ENCODE results near the gene ATG5. TPM values are rescaled to one million over a fixed set of nuclear protein-coding genes. Genes with fewer than 3 reads are reported as not detected.
"Not testable (repeated sequence)": the region's sequence is repeated elsewhere in the genome, so short reads cannot be mapped to it uniquely, and the experiment has no call there.

ATG5 gene
- total RNA-seq, 2 experiments from 2014 or later, result 31.2 to 32.4 TPM

- CTCF ChIA-PET, result interaction anchor here (0.7 to 2.0 kb wide), 3 partner anchors 10 to 31 kb away, joined by 3 to 8 read pairs (median 3); no protein-coding TSS in a partner anchor
- Mint-ChIP-seq H3K27ac (peak overlapping the region; percentile 14), H3K4me1 (ENCODE audit: low read depth) (peaks cover 32% of the 10 kb centered on the region), H3K36me3 (ENCODE audit: low read depth) (peaks cover 3% of the 10 kb centered on the region), H3K4me3 (no peak overlapping the region), H3K27me3 (peaks cover 2% of the 10 kb centered on the region), H3K9me3 (peaks cover 10% of the 10 kb centered on the region)
- TF ChIP-seq CTCF (IDR thresholded peaks at IDR 0.05), result no peak
- intact Hi-C loops (cut with micrococcal nuclease), result no loop called here
- ATAC-seq, result no peak
- no peak for DNase-seq
- POLR2A ChIA-PET, result interaction anchor here (0.6 to 1.9 kb wide), 3 partner anchors 10 to 1072 kb away, joined by 3 to 4 read pairs (median 3); no protein-coding TSS in a partner anchor
Observed at GRCh38 chr6:106152952-106153351, 172.6 kb downstream of the ATG5 start.

GRCh38 chr6:106152476-106152875 lies 173.1 kb downstream of the ATG5 start:
- ChIA-PET POLR2A (interaction anchor here (0.6 to 1.9 kb wide), 3 partner anchors 10 to 1072 kb away, joined by 3 to 4 read pairs (median 3); no protein-coding TSS in a partner anchor), CTCF (interaction anchor here (1.4 to 2.0 kb wide), 2 partner anchors 11 to 30 kb away, joined by 3 to 8 read pairs; no protein-coding TSS in a partner anchor)
- peak; percentile 19 for DNase-seq
- ATAC-seq, result peak; percentile 28
- H3K27me3 Mint-ChIP-seq; intact Hi-C loops (cut with micrococcal nuclease); H3K9me3 Mint-ChIP-seq; H3K4me3 Mint-ChIP-seq; H3K36me3 Mint-ChIP-seq (ENCODE audit: low read depth): not testable (repeated sequence)
- H3K27ac Mint-ChIP-seq, result peak overlapping the region; percentile 78
- H3K4me1 Mint-ChIP-seq (ENCODE audit: low read depth), result peaks cover 32% of the 10 kb centered on the region

GRCh38 chr6:106149472-106150069 lies 176.0 kb downstream of the ATG5 start:
- DNase-seq, result peak; percentile 83
- intact Hi-C loops (cut with micrococcal nuclease), result no loop called here
- no peak for TF ChIP-seq CTCF (IDR thresholded peaks at IDR 0.05)
- Mint-ChIP-seq H3K27ac (peak overlapping the region; percentile 87), H3K9me3 (peaks cover 10% of the 10 kb centered on the region), H3K27me3 (peaks cover 2% of the 10 kb centered on the region), H3K36me3 (ENCODE audit: low read depth) (peaks cover 3% of the 10 kb centered on the region), H3K4me3 (no peak overlapping the region), H3K4me1 (ENCODE audit: low read depth) (peaks cover 57% of the 10 kb centered on the region)
- POLR2A ChIA-PET, result interaction anchor here (0.8 to 1.4 kb wide), 4 partner anchors 11 to 57 kb away, joined by 3 to 4 read pairs (median 4); no protein-coding TSS in a partner anchor
- CTCF ChIA-PET, result interaction anchor here (1.2 to 1.4 kb wide), 2 partner anchors 13 to 74 kb away, joined by 4 to 5 read pairs; no protein-coding TSS in a partner anchor
- peak; percentile 76 for ATAC-seq

GRCh38 chr6:106147476-106147875 lies 178.1 kb downstream of the ATG5 start:
- Mint-ChIP-seq H3K36me3 (ENCODE audit: low read depth) (peaks cover 3% of the 10 kb centered on the region), H3K27ac (no peak overlapping the region), H3K4me3 (no peak overlapping the region), H3K9me3 (peaks cover 5% of the 10 kb centered on the region), H3K4me1 (ENCODE audit: low read depth) (peaks cover 67% of the 10 kb centered on the region), H3K27me3 (peaks cover 2% of the 10 kb centered on the region)
- ChIA-PET POLR2A (interaction anchor here (1.2 to 1.9 kb wide), 3 partner anchors 9 to 21 kb away, joined by 5 to 7 read pairs (median 6); no protein-coding TSS in a partner anchor), CTCF (interaction anchor here (1.0 to 1.6 kb wide), 2 partner anchors 76 to 77 kb away, joined by 3 read pairs; no protein-coding TSS in a partner anchor)
- intact Hi-C loops (cut with micrococcal nuclease), result no loop called here
- TF ChIP-seq CTCF (IDR thresholded peaks at IDR 0.05), result no peak
- DNase-seq (no peak), ATAC-seq (no peak)

GRCh38 chr6:106146852-106147351 lies 178.7 kb downstream of the ATG5 start:
- H3K4me3 Mint-ChIP-seq, result no peak overlapping the region
- H3K4me1 Mint-ChIP-seq (ENCODE audit: low read depth), result peaks cover 67% of the 10 kb centered on the region
- H3K9me3 Mint-ChIP-seq, result peaks cover 1% of the 10 kb centered on the region
- no peak for DNase-seq
- CTCF ChIA-PET, result interaction anchor here (1.6 kb wide), 1 partner anchor 76 kb away, joined by 3 read pairs; no protein-coding TSS in a partner anchor
- no peak for TF ChIP-seq CTCF (IDR thresholded peaks at IDR 0.05)
- H3K36me3 Mint-ChIP-seq (ENCODE audit: low read depth), result no peaks in the 10 kb centered on the region
- H3K27ac Mint-ChIP-seq, result no peak overlapping the region
- peaks cover 2% of the 10 kb centered on the region for H3K27me3 Mint-ChIP-seq
- POLR2A ChIA-PET, result interaction anchor here (1.0 to 1.9 kb wide), 5 partner anchors 9 to 48 kb away, joined by 3 to 7 read pairs (median 5); no protein-coding TSS in a partner anchor
- no peak for ATAC-seq
- intact Hi-C loops (cut with micrococcal nuclease), result no loop called here

All from activated CD8-positive, alpha-beta T cell treated with anti-CD3 and anti-CD28 coated beads for 36 hours (primary cell).